Measurements from ENCODE around the gene COX17.

- TF ChIP-seq, protein P1, sequence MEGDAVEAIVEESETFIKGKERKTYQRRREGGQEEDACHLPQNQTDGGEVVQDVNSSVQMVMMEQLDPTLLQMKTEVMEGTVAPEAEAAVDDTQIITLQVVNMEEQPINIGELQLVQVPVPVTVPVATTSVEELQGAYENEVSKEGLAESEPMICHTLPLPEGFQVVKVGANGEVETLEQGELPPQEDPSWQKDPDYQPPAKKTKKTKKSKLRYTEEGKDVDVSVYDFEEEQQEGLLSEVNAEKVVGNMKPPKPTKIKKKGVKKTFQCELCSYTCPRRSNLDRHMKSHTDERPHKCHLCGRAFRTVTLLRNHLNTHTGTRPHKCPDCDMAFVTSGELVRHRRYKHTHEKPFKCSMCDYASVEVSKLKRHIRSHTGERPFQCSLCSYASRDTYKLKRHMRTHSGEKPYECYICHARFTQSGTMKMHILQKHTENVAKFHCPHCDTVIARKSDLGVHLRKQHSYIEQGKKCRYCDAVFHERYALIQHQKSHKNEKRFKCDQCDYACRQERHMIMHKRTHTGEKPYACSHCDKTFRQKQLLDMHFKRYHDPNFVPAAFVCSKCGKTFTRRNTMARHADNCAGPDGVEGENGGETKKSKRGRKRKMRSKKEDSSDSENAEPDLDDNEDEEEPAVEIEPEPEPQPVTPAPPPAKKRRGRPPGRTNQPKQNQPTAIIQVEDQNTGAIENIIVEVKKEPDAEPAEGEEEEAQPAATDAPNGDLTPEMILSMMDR (IDR thresholded peaks at IDR 0.05), result no peak
- TF ChIP-seq POLR2A (IDR thresholded peaks at IDR 0.05), result no peak
Measured at GRCh38 chr3:119700920-119701734, 23.9 kb upstream of the COX17 start.

All from lower leg skin (tissue), 3 donors.